D341Med (cell line): ENCODE data around the gene SPAG7.
A peak's percentile ranks its signal among the peaks of the same experiment; 100 is the strongest.
"Not testable (repeated sequence)": the region's sequence is repeated elsewhere in the genome, so short reads cannot be mapped to it uniquely, and the experiment has no call there.

Experiments used
- DNase-seq: peaks from one replicate; pipeline ENCODE4 v3.0.0; 2012; ENCODE audit warnings: low spot score

SPAG7 gene

GRCh38 chr17:4938069-4938491 lies 29.5 kb downstream of the SPAG7 start:
- no peak for DNase-seq

- DNase-seq, result no peak
Observed at GRCh38 chr17:4937553-4937952, 30.1 kb downstream of the SPAG7 start.

- no peak for DNase-seq
Observed at GRCh38 chr17:4936436-4936835, 31.2 kb downstream of the SPAG7 start.

- DNase-seq, result no peak
Observed at GRCh38 chr17:4935650-4936049, 32.0 kb downstream of the SPAG7 start.

- DNase-seq, result no peak
Observed at GRCh38 chr17:4934173-4934979, 33.2 kb downstream of the SPAG7 start.

GRCh38 chr17:4933646-4934045 lies 34.0 kb downstream of the SPAG7 start:
- DNase-seq, result no peak

GRCh38 chr17:4932756-4933155 lies 34.9 kb downstream of the SPAG7 start:
- DNase-seq, result no peak

GRCh38 chr17:4931963-4932362 lies 35.7 kb downstream of the SPAG7 start, which contains the start of gene GP1BA:
Gene GP1BA (plus strand): TSS chr17:4932277. CDS start chr17:4932605, 328 bp downstream.
- DNase-seq, result no peak

- DNase-seq, result no peak
Observed at GRCh38 chr17:4928881-4929280, 38.7 kb downstream of the SPAG7 start.

- DNase-seq, result not testable (repeated sequence)
Observed at GRCh38 chr17:4926577-4927335, 40.9 kb downstream of the SPAG7 start.

- DNase-seq, result no peak
Observed at GRCh38 chr17:4921320-4921719, 46.3 kb downstream of the SPAG7 start.

GRCh38 chr17:4920351-4921048 lies 47.1 kb downstream of the SPAG7 start:
- no peak for DNase-seq

GRCh38 chr17:4919511-4920047 lies 48.0 kb downstream of the SPAG7 start:
- DNase-seq, result no peak

GRCh38 chr17:4914551-4914950 lies 53.1 kb downstream of the SPAG7 start:
- not testable (repeated sequence) for DNase-seq

GRCh38 chr17:4913994-4914393 lies 53.6 kb downstream of the SPAG7 start:
- peak; percentile 14 for DNase-seq
